GM19193 (cell line): ENCODE data around the gene CDKL2.

Experiments used
- POLR2A ChIP-seq: IDR thresholded peaks from 4 replicates; pipeline ENCODE4 v1.6.1; 2011; ENCODE audit not compliant: insufficient read depth, insufficient read length; ENCODE audit errors: extremely low read depth

The CDKL2 gene

DNA sequence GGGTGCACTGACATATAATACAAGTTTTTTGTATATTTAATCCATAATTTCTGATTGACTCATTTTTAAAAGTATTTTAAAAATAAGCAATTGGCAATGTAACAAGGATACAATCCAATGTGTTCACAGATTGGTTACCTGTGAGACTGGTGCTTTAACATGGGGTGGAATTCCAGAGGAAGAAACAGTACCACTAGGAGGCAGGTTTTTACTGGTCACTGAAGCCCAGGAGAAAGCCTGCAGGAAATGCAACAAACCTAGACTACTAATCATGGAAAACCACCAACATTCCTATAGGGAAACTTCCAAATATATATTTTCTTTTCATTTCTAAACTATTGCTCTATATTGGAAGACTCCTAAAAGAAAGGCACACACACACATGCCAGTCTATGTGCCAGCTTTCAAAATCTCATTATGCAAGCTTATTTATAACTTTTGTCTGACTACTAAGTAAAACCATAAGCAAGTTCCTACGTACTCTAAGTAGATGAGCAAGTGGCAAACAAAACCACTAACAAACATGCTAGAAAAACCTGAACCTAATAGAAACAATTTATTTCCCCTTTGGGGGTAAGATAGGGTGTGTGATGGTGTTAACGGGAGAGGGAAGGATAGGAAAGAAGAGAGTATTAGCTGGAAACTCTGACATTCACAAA lies 23.6 kb upstream of the CDKL2 start:
- TF ChIP-seq POLR2A, result no peak

DNA sequence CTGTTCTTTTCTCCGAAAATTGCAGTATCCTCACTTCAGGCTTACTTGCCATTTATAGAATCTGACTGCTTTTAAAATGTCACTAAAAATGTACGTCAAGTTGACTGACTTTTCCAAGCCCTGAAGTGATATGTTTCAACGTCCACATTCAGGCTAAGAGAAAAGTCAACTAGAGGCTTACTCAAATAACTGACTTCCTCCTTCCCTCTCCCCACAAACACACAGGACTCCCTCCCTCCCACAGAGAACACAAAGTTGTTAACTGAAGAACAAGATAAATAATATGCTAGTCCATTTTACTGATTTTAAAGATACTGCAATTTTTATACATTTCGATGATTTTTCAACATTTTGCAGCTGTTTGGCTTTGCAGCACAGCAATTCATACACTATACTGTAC lies 13.8 kb upstream of the CDKL2 start:
- no peak for TF ChIP-seq POLR2A

DNA sequence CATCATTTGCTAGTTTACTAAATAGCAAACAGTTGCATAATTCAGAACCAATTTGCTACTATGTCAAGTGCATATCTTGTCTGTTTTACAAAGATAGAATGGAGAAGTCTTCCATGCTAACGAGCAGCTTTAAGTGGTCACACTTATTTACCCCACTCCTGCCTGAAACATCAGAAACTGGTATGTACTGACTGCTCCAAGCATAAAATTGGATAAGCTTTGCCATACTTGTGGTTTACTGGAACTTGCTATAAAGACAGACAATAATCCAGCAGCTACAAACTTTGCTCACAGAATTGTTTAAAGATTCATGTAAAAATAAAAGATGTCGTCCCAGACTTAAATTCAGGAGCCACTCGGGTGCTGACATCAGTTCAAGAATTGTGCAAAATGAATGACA lies 13.3 kb upstream of the CDKL2 start:
- TF ChIP-seq POLR2A, result no peak

DNA sequence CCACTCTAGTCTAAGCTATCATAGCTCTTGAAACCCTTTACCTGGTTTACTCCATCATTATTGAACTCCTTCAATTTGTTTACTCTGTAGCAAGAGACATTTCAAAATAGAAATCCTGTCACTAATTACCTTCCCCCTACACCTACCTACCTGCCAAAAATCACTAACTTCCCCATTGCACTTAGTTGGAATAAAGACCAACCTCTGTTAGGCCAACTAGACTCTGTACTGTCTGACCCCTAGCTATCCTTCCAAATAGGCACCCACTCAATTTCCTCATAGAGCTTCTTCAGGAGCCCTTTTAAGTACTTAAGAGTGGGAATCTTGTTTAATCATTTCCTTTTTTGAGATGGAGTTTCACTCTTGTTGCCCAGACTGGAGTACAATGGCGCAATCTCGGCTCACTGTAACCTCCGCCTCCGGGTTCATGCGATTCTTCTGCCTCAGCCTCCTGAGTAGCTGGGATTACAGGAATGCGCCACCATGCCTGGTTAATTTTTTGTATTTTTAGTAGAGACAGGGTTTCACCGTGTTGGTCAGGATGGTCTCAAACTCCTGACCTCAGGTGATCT lies 8.9 kb upstream of the CDKL2 start:
- TF ChIP-seq POLR2A, result no peak

DNA sequence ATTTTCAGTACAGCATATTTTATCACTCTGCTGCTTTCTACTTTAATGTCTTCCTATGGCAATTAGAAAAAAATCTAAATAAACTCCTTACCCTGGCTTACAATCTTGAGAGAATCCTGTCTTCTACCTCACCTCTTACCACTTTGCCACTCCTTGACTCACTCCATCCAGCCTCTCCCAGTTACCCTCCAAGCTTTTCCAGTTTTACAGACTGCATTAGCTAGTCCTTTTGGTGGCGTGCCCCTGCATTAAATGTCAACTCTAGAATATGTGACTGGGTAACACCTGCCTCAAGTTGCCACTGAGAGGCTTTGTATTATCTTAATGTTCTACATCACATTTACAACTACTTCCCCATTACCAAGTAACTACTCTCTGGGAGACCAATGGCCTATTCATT lies 7.5 kb upstream of the CDKL2 start:
- TF ChIP-seq POLR2A, result no peak

DNA sequence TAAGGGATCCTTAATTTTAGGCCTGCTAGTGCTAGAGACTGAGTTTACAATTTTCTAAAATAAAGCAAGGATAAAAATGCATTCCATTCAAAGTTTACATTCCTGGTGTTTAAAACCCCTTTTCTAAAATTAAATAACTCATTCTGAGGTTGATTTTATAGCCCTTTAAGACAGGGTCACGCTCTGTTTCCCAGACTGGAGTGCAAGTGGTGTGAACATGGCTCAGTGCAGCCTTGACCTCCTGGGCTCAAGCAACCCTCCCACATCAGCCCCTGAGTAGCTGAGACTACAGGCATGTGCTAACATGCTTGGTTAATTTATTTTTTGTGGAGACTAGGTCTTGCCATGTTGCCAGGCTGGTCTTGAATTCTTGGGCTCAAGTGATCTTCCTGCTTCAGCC lies 6.8 kb upstream of the CDKL2 start:
- TF ChIP-seq POLR2A, result no peak

DNA sequence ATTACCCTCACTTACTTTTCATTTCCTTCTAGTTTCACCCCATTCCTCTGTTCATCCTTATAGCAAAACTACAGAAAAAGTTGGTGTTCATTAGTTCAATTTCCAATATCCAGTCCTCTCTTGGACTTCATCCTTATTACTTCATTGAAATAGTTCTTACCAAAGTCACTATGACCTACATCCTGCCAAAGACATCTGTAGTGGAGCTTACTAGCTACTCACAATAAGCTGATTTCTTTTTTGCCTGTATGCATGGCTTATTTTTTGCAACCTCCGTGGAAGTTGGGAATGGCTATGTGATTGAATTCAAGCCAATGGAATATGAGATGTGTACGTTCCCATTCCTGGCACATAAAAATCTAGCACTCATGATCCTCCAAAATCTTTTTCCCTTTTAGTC lies 4.6 kb upstream of the CDKL2 start:
- no peak for TF ChIP-seq POLR2A

DNA sequence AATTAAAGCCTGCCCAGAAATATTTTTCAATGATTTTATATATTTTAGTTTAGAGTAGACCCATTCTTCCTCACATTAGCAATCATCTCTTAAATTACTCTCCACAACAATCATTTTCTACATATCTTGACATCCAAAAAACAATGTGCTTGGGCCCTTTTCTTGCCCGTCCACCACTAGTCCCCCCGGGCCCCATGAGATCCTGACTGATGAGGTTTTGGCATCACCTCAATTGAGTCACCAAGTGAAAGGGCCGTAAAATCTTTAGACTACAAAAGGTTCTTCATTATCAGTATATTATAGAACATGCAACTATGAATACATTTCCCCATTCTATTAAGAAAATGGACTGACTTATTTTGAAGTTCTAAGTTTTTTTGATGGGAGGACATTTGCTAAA lies 4.0 kb upstream of the CDKL2 start:
- TF ChIP-seq POLR2A, result no peak

DNA sequence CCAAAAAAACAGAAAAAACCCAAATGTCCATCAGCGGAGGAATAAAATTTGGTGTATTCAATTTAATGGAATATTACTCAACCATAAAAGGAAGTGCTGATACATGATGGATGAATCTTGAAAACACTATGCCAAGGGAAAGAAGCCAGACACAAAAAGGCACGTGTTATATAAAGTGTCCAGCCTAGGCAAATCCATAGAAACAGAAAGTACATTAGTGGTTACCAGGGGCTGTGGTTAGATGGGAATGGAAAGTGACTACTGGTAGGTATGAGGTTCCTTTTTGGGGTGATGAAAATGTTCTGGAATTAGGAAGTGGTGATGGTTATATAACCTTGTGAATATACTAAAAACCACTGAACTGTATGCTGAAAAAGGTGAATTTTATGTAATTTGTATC lies 3.5 kb upstream of the CDKL2 start:
- no peak for TF ChIP-seq POLR2A

DNA sequence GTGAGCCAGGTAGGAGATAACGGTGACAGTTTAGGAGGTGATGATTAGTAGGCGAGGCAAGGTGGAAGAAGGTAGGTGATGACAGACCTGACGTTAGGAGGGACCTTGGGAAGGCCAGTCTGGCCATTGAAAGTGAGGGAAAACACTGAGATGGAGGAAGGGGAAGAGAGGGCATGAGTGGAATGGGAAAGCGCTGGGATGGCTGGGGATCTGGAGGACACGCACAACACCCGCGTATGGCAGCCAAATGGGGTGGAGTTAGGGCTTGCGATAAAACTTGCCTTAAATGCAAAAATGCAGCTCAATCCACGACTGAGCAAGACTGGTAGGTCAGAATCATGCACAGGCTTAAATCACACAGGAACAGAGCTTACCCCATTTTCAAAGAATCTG lies 605 bp upstream of the CDKL2 start:
- no peak for TF ChIP-seq POLR2A

DNA sequence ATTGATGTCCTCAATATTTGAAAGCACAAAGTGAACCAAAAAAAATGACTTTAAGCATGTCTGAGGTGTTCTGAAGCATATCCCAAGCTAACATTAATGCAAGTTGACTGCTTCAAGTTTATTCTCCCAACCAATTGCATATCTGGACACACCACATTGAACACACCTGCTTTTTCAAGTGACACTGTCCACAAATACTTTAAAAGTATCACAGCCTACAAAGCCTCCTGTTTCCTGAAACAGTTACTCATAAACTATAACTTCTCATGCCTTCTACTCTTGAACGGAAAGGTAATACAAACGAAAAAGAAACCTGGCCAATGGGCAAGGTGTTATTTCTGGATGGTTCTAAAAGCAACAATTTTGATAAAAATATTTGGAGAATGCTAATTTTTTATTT lies 1.1 kb downstream of the CDKL2 start:
- no peak for TF ChIP-seq POLR2A

DNA sequence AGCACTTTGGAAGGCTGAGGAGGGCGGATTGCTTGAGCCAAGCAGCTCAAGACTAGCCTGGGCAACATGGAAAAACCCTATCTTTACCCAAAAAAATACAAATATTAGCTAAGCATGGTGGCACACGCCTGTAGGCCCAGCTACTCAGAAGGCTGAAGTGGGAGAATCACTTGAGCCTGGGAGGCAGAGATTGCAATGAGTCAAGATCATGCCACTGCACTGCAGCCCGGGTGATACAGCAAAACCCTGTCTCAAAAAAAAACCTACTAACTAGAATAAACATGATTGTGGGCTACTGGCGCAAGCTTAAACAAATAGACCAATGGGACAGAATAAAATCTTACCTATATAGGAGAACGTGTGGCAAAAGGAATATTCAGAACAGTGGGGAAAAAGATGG lies 7.3 kb downstream of the CDKL2 start:
- no peak for TF ChIP-seq POLR2A

DNA sequence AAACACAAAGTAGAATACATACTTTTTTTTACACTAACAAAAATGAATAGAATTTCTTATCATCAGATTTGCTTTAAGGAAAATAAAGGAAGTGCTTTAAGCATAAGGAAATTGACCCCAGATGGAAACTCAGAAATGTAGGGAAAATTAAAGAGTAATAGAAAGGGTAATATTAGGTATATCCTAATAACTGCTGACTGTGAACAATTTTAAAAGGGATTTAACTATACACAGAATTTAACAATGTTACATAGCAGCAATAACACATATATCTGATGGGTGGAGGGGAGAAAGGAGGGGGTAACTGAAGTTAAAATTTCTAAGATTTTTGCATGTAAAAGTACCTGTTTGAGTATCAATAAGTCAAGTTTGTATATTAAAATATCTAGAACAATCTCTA lies 8.6 kb downstream of the CDKL2 start:
- no peak for TF ChIP-seq POLR2A

DNA sequence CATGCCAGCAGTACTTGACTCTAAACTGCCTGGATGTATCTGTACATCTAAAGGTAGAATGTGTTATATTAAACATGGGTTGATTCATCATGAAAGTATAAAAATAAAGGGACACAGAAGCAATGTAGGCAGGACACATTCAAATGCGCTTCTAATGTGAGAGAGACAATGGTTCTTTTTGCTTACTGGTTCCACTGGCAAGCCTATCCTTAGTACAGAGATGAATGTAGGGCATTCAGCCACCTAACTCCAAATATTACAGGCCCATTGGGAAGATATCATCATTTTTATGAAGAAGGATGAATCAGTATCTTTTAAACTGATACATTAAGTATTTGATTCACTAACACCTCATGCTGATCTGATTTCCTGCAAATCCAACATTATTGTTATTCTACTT lies 18.0 kb downstream of the CDKL2 start:
- no peak for TF ChIP-seq POLR2A

DNA sequence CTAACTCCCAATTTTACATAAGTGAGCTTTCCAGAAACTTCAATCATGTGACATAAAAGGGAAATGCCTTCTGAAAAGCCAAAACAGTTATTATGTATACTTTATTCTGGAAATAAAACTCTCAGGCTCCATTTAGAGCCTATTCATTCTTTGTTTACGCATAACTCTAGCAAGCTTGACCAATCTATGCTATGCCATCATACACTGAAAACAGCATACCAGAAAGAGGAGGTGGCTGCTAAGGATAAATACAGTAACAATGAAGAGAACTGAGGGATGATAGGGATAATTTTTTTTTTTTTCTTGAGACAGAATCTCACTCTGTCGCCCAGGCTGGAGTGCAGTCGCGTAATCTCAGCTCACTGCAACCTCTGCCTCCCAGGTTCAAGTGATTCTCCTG lies 24.4 kb downstream of the CDKL2 start:
- no peak for TF ChIP-seq POLR2A

DNA sequence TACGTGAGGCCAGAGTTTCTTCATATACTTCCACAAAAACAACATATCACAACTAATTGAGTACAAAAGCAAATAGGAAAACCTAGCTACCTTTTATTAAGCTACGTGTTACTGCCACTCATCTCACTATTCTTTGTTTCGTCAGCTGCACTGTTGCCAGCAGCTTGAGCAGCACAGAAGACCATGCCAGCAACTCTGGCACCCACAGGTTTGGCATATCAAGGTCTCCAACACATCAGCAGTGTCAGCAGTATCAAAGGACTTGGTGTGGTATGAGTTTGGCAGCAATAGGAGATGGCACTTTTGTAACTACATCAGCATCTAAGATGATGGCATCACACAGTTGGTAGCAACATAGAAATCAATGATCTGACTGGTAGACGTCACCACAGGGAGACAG lies 30.7 kb downstream of the CDKL2 start:
- TF ChIP-seq POLR2A, result no peak

DNA sequence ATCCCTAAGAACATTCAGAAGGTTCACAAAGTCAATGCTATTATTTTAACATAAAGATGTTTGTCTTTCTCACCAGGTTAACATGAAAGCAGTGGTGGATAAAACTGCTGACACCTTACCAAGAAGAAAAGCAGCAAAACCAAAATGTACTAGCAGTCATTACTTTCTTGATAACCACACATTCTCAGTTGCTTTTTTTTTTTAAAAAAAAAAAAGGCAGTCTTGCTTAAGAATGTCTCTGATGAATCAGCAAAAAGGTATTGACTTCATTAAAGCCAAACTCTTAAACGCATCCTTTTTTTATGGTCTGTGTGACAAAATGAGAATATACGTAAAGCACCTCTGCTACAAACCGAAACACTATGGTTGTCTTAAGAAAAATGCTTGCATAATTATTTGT lies 31.9 kb downstream of the CDKL2 start:
- TF ChIP-seq POLR2A, result no peak
